Esophagus muscularis mucosa (tissue), 3 donors: ENCODE results near the gene ZXDC.

ENCODE experiments used
- POLR2A ChIP-seq: fragments of 450-650 bp; IDR thresholded peaks from one replicate; pipeline ENCODE4 v1.6.1; 2017; ENCODE audit warnings: antibody characterized with exemption, moderate library complexity, mild to moderate bottlenecking, low read depth
- TF ChIP-seq, protein P1 (sequence below), 3 experiments: fragments of 200-600 bp in 2 of 3; fragments of 450-650 bp in 1 of 3; sonication (generic) in 2 of 3; IDR thresholded peaks; one replicate each; pipeline ENCODE4 v1.5.1; 2017 to 2019; ENCODE audit warnings: antibody characterized with exemption in 3 of 3, mild to moderate bottlenecking in 2 of 3, moderate library complexity in 1 of 3

GRCh38 chr3:126484662-126485061 is 9.0 kb upstream of the ZXDC start:
- TF ChIP-seq POLR2A = no peak
- TF ChIP-seq, protein P1, sequence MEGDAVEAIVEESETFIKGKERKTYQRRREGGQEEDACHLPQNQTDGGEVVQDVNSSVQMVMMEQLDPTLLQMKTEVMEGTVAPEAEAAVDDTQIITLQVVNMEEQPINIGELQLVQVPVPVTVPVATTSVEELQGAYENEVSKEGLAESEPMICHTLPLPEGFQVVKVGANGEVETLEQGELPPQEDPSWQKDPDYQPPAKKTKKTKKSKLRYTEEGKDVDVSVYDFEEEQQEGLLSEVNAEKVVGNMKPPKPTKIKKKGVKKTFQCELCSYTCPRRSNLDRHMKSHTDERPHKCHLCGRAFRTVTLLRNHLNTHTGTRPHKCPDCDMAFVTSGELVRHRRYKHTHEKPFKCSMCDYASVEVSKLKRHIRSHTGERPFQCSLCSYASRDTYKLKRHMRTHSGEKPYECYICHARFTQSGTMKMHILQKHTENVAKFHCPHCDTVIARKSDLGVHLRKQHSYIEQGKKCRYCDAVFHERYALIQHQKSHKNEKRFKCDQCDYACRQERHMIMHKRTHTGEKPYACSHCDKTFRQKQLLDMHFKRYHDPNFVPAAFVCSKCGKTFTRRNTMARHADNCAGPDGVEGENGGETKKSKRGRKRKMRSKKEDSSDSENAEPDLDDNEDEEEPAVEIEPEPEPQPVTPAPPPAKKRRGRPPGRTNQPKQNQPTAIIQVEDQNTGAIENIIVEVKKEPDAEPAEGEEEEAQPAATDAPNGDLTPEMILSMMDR (IDR thresholded peaks at IDR 0.05) = no peak
